ENCODE measurements around the gene AUTS2. TPM values are rescaled to one million over a fixed set of nuclear protein-coding genes. Genes with fewer than 3 reads are reported as not detected.

Gene AUTS2
- total and polyA plus RNA-seq, 9 of the 15 experiments (the other 6 are each of a cell fraction or from before 2014, with no cell fraction given), result 0.58 TPM; not detected in 8

DNA sequence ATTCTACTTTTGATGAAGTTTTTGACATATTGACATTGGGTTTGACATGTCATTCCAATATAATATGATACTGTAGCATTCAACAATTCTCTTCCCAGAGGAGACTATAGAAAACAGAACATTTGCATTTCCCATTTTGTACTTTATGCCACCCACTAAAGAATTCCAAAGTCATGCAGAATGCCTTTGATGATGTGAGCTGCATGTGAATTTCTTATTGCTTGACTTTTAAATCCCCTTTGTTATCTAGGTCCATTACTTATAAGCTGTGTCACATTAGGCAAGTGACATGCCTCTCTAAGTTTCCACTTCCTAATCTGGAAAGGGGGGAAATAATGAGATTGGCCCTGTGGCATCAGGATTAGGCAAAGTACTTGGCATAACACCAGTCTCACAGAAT, 436.7 kb downstream of the AUTS2 start:
- Histone ChIP-seq H3K27ac (ENCODE audit: extremely low read depth, low read depth, low read length) (no peak overlapping the region), H3K27me3 (ENCODE audit: control insufficient read depth in 2 of 2, insufficient read depth in 2 of 2, low read length in 2 of 2) (no peaks in the 10 kb centered on the region), H3K9me3 (replicated peaks; ENCODE audit: control insufficient read depth, insufficient read depth, low read depth, low read length) (no peaks in the 10 kb centered on the region), H2AFZ (ENCODE audit: low read depth, low read length) (no peak overlapping the region), H3K9me1 (ENCODE audit: control insufficient read depth, insufficient read depth, low read length) (no peaks in the 10 kb centered on the region), H3K4me3 (no peak overlapping the region), H3K4me1 (replicated peaks in 1 of 2; ENCODE audit: control insufficient read depth in 2 of 2, insufficient read depth in 2 of 2, low read length in 2 of 2) (no peaks in the 10 kb centered on the region), H3K79me2 (ENCODE audit: control insufficient read depth, insufficient read depth, low read length) (no peaks in the 10 kb centered on the region), H3K9ac (ENCODE audit: insufficient read depth in 1 of 2, low read depth in 2 of 2, low read length in 2 of 2) (no peak overlapping the region), H4K20me1 (replicated peaks; ENCODE audit: control insufficient read depth, insufficient read depth, low read length) (no peaks in the 10 kb centered on the region), H3K36me3 (ENCODE audit: control insufficient read depth, insufficient read depth, low read length) (no peaks in the 10 kb centered on the region), H3K4me2 (ENCODE audit: insufficient read depth, low read length) (no peak overlapping the region)
- no peak for DNase-seq (ENCODE audit: extremely low read depth in 1 of 4, low spot score in 3 of 4)
- ChIA-PET CTCF (ENCODE audit: low intra/inter-chr PET ratio) (no interaction called here), POLR2A (interaction anchor here (0.6 to 1.4 kb wide), 4 partner anchors 9 to 810 kb away, joined by 3 to 4 read pairs (median 3); no protein-coding TSS in a partner anchor)
- in situ Hi-C loops (cut with MboI), result no loop called here
- intact Hi-C loops (cut with micrococcal nuclease), result no loop called here
- TF ChIP-seq MEF2A (IDR thresholded peaks at IDR 0.05; ENCODE audit: control insufficient read depth, low read depth, low read length) (no peak), ARID2 (IDR thresholded peaks at IDR 0.05) (no peak), MCM2 (IDR thresholded peaks at IDR 0.05; ENCODE audit: low read depth) (no peak)
- TF ChIP-seq, protein P1, sequence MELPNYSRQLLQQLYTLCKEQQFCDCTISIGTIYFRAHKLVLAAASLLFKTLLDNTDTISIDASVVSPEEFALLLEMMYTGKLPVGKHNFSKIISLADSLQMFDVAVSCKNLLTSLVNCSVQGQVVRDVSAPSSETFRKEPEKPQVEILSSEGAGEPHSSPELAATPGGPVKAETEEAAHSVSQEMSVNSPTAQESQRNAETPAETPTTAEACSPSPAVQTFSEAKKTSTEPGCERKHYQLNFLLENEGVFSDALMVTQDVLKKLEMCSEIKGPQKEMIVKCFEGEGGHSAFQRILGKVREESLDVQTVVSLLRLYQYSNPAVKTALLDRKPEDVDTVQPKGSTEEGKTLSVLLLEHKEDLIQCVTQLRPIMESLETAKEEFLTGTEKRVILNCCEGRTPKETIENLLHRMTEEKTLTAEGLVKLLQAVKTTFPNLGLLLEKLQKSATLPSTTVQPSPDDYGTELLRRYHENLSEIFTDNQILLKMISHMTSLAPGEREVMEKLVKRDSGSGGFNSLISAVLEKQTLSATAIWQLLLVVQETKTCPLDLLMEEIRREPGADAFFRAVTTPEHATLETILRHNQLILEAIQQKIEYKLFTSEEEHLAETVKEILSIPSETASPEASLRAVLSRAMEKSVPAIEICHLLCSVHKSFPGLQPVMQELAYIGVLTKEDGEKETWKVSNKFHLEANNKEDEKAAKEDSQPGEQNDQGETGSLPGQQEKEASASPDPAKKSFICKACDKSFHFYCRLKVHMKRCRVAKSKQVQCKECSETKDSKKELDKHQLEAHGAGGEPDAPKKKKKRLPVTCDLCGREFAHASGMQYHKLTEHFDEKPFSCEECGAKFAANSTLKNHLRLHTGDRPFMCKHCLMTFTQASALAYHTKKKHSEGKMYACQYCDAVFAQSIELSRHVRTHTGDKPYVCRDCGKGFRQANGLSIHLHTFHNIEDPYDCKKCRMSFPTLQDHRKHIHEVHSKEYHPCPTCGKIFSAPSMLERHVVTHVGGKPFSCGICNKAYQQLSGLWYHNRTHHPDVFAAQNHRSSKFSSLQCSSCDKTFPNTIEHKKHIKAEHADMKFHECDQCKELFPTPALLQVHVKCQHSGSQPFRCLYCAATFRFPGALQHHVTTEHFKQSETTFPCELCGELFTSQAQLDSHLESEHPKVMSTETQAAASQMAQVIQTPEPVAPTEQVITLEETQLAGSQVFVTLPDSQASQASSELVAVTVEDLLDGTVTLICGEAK (IDR thresholded peaks at IDR 0.05), result no peak
- TF ChIP-seq, protein P1 (CRISPR knock-in tag; IDR thresholded peaks at IDR 0.05), result no peak
- TF ChIP-seq, protein P2, sequence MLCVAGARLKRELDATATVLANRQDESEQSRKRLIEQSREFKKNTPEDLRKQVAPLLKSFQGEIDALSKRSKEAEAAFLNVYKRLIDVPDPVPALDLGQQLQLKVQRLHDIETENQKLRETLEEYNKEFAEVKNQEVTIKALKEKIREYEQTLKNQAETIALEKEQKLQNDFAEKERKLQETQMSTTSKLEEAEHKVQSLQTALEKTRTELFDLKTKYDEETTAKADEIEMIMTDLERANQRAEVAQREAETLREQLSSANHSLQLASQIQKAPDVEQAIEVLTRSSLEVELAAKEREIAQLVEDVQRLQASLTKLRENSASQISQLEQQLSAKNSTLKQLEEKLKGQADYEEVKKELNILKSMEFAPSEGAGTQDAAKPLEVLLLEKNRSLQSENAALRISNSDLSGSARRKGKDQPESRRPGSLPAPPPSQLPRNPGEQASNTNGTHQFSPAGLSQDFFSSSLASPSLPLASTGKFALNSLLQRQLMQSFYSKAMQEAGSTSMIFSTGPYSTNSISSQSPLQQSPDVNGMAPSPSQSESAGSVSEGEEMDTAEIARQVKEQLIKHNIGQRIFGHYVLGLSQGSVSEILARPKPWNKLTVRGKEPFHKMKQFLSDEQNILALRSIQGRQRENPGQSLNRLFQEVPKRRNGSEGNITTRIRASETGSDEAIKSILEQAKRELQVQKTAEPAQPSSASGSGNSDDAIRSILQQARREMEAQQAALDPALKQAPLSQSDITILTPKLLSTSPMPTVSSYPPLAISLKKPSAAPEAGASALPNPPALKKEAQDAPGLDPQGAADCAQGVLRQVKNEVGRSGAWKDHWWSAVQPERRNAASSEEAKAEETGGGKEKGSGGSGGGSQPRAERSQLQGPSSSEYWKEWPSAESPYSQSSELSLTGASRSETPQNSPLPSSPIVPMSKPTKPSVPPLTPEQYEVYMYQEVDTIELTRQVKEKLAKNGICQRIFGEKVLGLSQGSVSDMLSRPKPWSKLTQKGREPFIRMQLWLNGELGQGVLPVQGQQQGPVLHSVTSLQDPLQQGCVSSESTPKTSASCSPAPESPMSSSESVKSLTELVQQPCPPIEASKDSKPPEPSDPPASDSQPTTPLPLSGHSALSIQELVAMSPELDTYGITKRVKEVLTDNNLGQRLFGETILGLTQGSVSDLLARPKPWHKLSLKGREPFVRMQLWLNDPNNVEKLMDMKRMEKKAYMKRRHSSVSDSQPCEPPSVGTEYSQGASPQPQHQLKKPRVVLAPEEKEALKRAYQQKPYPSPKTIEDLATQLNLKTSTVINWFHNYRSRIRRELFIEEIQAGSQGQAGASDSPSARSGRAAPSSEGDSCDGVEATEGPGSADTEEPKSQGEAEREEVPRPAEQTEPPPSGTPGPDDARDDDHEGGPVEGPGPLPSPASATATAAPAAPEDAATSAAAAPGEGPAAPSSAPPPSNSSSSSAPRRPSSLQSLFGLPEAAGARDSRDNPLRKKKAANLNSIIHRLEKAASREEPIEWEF (CRISPR knock-in tag; IDR thresholded peaks at IDR 0.05), result no peak
- BruUV-seq (replicated peaks), result no TSS peak
- no peak for FAIRE-seq
- ATAC-seq, result no peak
